GM18870 (cell line): Measurements from ENCODE around the gene RAD21L1.
"Not testable (repeated sequence)": the region's sequence is repeated elsewhere in the genome, so short reads cannot be mapped to it uniquely, and the experiment has no call there.

Experiments used
- ATAC-seq: cut with Tn5 transposase; IDR thresholded peaks from one replicate; pipeline ENCODE4 v1.9.1; 2021; ENCODE audit warnings: moderate library complexity; ENCODE audit not compliant: unreplicated experiment

The RAD21L1 gene

DNA sequence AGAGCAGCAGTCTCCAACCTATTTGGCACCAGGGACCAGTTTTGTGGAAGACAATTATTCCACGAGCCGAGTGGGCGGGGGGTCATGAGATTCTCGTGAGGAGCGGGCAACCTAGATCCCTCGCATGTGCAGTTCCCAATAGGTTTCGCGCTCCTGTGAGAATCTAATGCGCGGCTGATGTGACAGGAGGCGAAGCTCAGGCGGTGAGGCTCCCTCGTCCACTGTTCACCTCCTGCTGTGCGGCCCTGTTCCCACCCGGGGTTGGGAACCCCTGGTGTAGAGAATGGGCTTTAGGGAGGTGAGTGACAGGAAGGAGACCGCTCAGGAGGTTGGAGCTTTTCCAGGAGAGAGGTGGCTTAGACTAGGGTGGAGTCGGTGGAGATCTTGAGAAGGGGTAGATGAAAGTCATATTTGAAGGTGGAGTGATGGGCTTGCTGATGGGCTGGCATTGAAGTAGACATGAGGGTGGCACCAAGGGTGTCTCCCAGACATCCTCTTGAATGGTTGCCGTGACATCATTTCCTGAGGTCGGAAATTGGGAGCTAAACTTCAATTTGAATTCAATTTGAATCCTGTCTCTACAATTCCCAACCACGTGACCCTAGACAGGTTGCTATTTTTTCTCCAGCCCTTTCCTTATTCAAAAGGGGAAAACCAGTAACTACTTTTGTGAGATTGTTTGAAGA, 1.5 kb upstream of the RAD21L1 start:
- ATAC-seq = no peak

DNA sequence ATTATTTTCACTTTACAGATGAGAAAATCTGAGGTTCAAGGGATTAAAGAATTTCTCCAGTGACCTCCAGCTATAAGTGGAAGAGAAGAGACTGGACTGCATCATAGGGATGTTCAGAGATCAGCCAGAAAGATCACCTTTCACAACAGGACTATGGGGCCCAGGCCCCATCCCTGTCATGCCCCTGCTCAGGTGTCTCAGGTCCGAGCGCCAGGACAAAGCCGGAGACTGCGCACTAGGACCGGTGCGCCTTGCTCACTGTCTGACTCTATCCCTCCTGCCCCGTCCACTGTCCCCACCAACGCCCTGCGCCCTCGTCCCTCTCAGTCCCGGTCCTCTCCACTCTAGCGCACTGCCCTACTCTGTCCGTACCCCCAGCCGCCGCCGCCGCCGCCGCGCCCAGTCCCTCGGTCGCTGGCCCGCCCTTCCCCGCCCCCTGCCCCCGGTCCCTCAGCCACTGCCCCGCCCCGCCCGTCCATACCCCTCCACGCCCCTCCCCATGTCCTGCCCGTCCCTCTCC, 521 bp upstream of the RAD21L1 start:
- ATAC-seq = no peak

DNA sequence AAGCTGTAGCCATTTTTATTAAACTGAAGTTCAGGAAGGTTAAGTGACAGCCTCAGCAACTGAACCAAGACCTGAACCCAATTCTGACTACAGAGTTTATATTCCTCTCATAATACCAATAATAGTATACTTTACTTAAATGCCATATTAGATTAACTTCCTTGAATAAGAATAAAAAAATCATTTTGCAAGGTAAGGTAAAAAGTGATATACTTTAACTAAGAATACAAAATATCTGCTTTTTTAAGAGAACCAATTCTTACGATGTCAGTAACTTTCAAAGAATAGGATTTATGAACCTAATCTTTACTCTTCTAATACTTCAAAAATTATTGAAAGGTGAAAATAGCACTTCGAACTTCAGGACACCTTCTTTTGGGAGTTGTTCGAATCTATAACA, 3.7 kb downstream of the RAD21L1 start:
- ATAC-seq = no peak

DNA sequence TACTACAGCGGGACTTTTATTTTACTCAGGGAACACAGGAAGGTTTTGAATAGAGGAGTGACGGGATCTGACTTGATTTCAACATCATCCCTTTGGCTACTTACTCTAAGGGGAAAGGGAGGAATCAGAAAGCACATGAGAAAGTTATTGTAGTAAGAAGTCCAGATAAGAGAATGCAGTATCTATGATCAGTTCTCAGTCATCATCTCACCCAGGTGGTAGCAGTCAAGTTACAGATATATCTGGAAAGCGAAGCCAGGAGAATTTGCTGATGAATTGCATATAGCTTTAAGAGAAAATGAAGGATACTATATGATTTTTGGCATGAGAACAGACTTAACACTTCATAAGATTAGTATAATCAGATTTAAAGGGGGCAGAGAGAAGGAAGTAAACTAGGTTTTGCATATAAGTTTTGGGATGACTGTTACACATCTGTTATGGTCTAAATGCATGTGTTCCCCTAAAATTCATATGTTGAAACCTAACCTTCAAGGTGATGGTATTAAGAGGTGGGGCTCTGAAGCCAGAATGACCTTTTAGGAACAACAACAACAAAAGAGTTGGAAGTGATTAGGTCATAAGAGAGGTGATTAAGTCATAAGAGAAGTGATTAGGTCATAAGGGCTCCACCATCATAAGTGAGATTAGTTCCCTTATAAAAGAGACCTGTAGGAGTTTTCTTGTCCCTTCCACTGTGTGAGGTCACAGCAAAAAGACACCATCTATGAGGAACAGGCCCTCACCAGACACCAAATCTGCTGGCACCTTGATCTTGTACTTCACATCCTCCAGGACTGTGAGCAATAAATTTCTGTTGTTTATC, 6.7 kb downstream of the RAD21L1 start:
- no peak for ATAC-seq

DNA sequence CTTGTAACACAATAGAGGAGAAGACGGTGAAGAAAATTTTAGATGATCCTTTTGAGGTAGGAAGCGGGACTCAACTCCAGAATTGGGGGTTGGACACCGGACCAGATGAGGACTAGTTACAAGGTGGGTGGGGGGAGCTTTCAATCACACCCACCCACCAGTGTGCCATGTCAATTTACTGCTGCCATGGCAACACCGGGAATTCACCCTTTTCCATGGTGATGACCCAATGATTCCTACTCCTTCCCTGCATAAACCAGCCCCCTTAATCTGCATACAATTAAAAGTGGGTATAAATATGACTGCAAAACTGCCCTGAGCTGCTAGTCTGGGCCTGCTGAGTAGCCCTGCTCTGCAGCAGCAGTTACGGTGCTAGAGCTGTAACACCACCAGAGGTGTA, 14.7 kb downstream of the RAD21L1 start:
- no peak for ATAC-seq

DNA sequence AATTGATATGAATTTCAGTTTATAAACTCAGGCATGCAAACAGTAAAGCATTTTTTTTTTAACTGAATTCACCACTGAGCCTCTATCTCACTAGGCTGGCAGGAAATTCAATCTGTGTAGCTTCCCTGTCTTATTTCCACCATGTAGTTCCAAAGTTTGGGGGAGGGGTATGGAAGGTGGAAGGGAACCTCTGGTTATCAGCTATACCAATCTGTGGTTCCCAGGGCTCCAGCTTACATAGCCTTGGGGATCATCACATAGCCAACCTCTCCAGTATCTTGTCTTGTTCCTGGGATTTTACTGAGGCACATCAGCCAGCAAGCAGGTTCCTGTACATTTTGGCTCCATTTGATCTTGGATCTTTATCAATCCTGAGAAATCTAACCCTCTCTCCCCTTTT, 15.6 kb downstream of the RAD21L1 start:
- no peak for ATAC-seq

DNA sequence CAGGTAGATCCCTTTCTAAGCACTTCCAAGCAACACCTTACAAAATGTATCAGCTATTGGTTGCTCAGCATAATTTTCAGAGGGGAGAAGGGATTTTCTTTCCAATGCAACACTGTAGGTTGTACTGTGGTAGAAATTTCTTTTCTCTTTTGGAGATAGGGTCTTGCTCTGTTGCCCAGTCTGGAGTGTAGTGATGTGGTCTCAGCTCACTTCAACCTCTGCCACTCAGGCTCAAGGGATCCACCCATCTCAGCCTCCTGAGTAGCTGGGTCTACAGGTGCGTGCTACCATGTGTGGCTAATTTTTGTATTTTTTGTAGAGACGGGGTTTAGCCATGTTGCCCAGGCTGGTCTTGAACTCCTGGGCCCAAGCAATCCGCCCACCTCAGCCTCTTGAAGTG, 16.3 kb downstream of the RAD21L1 start:
- no peak for ATAC-seq

DNA sequence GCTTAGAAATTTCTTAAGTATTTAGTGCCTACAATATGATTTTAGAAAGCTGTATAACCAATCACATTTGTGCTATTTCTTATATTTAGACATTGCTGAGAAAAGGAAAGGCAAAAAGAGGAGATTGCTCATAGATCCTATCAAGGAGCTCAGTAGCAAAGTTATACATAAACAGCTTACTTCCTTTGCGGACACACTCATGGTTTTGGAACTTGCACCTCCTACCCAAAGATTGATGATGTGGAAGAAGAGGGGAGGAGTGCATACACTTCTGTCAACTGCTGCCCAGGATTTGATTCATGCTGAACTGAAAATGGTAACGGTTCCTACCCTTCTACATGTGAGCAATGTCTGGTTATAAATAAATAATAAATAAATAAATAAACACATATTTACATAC, 16.7 kb downstream of the RAD21L1 start:
- no peak for ATAC-seq

DNA sequence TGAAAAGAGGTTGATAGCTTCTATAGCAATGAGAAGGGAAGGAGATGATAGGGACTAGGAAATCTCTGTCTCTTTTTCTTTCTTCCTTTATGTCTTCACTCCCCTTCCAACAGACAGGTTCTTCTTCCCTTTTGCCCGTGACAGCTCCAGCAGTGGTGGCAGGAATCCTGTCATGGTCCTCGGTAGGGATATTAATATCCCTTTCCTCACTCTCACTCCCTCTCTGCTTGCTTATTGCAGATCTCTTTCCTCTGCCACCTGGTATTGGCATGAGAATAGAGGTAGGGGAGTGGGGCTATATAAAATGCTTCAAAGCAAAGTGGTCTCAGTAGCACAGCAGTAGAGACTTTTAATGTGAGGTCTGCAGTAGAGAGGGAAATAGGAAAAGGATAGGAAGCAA, 19.7 kb downstream of the RAD21L1 start:
- ATAC-seq = no peak

DNA sequence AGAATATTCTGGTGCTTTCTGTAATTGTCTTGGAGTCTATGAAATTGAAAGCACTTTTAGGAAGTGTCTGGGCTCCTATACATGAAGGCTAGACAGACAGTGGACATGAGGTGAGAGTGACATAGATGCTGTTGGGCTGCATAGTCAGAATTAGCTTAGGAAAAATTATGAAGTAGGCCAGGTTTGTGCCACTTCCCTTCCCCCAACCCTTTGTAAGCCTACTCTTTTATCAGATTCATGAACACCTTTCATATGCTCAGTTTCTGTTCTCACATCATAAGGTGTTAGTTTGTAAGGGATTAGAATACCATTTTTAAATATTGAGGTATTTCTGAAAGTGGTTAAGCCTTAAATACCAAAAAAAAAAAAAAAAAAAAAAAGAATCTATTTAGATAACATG, 21.8 kb downstream of the RAD21L1 start:
- no peak for ATAC-seq

DNA sequence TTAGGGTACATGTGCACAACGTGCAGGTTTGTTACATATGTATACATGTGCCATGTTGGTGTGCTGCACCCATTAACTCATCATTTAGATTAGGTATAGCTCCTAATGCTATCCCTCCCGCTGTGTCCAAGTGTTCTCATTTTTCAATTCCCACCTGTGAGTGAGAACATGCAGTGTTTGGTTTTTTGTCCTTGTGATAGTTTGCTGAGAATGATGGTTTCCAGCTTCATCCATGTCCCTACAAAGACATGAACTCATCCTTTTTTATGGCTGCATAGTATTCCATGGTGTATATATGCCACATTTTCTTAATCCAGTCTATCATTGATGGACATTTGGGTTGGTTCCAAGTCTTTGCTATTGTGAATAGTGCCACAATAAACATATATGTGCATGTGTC, 24.4 kb downstream of the RAD21L1 start:
- ATAC-seq = not testable (repeated sequence)

DNA sequence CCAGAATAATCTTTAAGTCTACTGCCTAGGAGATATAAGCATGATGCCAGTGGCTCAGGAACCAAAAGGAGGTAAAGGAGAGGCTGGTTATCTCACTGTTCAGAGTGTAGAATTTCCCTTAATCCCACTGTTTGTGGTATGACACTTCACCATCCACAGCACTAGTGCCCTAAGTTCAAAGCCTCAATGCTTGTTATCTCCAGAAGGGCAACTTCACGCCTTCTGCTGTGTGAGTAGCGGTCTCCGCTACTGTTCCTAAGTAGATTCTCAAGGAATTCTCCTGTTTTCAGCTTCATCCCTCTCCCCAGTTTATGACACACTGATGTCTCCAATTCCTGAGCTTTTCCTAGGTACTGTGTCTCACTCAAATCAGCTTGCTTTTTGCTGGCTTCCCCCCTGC, 26.6 kb downstream of the RAD21L1 start:
- no peak for ATAC-seq

DNA sequence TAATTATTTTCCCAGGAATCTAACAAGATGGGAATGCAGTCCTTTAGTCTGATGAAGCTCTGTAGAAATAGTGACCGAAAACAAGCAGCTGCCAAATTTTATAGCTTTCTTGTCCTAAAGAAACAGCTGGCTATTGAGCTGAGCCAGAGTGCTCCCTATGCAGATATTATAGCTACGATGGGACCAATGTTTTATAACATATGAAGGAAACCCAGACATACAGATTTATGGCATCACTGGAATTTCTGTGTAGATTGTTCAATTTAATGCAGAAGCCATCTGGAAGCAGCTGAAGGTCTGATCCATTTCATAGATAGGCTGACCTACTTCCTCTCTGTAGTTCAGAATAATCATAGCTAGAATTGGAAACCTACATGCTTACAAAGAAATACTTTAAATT, 28.4 kb downstream of the RAD21L1 start:
- no peak for ATAC-seq

DNA sequence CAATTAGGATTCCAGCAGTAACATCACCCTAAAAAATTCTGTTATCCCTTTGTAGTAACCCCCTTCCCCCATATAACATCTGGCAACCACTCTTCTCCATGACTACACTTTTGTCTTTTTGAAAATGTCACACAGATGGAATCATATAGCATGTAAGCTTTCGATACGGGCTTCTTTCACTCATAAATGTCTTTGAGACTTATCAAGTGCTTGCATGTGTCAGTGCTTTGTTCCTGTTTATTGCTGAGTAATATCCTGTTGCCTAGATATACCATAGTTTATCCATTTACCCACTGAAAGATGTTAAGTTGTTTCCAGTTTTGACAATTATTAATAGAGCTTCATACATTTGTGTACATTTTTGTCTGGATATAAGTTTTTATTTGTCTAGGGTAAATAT, 29.8 kb downstream of the RAD21L1 start:
- ATAC-seq = no peak

DNA sequence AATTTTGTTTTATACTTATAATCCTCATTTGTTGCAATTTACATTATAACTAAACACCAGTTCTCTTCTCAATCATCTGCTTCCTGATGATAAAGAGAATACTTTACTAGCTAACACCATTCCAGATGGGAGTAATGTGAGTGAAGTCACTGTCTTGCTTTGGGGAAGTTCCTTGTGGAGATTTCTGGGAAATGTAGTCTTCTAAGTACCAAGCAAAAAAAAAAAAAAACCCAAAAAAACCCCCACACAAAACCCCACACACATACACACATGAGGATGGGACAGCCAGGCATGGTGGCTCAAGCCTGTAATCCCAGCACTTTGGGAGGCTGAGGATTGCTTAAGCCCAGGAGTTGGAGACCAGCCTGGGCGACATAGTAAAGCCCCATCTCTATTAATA, 38.0 kb downstream of the RAD21L1 start:
- ATAC-seq = no peak

DNA sequence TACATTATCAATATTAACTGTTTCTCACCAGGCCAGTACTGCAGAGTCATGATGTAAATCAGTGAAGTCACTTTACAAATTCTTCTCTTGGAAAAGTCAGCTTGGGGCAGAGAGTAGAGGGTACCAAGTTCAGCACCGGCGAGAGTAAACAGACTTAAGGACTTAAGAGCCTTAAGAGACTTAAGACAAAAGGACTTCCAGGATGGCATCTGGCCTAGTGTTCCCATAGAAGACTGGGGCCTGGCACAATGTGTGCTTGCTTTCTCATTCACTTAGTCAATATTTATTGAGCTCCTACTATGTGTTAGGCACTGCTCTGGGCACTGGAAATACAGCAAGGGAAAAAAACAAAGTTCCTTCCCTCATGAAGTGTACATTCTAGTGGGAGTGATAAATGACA, 38.9 kb downstream of the RAD21L1 start:
- no peak for ATAC-seq

DNA sequence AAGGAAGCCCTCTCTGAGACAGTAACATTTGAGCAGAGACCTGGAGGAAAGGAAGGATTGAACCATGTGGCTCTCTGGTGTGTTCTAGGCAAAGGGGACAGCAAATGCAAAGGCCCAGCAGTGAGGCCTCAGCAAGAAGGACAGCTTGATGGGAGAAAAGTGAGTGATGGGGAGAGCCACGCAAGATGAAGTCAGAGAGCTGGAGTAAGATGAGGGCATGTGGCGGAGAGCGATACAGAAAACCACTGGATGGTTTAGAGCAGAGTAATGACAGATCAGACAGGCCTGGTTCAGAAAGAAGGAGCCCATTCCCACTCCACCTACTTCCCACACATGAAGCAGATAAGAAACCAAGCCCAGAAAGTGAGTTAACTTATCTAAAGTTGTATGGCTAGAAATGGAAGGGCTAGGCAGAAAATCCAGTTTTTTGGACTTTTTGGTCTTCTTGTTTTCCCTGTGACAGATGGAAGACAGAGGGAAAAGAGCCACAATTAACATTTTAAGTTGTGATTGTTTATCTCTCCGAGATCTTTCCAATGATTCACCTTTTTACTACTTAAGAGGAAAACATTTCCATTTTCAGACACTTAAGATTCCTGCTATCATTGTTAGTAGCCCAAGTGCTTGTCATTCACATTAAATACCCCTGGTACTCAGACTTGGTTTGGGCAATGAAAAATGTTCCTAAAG, 39.5 kb downstream of the RAD21L1 start:
- ATAC-seq = no peak

DNA sequence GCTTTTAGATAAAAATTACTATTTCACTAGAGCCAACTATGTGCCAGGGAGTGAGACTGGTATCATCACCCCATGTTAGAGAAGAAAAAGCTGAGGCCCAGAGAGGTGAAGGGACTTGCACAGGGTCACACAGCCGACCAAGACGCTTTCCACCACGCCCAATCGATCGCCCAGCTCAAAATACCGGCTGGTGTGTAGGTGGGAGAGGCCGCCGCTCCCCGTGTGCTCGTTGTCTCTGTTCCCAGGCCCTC, 40.0 kb downstream of the RAD21L1 start:
- no peak for ATAC-seq

DNA sequence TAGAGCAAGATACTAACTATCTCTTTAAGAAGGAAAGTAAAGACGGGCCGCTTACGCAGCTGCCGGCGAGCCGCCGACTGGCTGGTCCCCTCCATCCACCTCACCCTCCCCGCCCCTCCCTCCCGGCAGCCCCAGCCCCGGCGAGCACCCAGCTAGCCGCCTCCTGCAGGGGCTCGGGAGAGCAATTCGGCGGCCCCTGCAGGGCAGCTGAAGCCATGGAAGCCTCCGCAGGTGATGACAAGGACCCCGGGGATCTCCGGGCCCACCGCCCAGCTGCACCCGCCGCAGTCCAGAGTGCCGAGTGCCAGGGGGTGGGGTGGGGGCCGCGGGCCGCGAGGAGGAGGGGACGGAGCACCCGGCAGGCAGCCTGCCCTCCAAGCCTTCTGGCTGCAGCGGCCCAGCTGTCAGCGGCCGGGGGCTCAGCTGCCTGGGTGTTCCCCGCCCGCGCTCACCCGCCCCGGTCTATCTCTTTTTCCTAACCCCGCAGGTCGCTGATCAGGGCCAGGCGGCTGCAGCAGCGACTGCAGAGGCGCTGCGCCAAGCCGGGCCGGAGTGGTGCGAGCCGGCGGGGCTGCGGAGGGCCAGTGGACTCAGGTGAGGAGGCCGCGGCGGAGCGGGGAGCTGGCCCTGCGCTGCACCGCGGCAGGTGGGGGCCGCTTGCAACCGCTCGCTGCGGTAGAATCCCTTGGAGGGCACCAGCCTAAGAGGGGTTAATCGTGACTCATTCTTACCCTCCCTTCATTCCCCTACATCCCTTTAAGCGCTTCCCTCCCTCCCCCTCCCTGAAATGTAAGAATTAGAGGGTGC, 40.5 kb downstream of the RAD21L1 start, which contains the start of gene SNPH:
Gene SNPH, plus strand, starts transcription at position 128 of the 807 bp plus-strand sequence. CDS start 29,946 bp downstream, outside the sequence.
- ATAC-seq = no peak

DNA sequence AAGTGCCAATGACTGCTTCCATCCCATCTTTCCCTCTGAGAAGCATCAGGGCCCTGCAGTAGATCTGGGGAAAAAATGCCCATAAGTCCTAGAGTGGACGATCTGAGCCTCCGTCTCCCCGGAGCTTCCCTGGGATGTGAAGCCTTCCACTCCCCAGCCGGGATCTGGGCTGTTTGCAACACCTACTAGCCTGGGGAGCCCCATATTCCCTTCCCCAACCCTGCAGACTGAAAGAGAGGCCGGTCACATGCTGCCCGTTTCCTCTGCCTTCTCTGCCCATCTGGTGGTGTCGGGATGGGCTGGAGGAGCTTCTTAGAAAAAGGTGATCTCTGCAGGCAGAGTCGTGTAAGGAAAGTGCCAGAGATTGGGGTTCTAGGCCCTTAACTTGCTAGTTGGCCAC, 41.3 kb downstream of the RAD21L1 start:
- no peak for ATAC-seq

DNA sequence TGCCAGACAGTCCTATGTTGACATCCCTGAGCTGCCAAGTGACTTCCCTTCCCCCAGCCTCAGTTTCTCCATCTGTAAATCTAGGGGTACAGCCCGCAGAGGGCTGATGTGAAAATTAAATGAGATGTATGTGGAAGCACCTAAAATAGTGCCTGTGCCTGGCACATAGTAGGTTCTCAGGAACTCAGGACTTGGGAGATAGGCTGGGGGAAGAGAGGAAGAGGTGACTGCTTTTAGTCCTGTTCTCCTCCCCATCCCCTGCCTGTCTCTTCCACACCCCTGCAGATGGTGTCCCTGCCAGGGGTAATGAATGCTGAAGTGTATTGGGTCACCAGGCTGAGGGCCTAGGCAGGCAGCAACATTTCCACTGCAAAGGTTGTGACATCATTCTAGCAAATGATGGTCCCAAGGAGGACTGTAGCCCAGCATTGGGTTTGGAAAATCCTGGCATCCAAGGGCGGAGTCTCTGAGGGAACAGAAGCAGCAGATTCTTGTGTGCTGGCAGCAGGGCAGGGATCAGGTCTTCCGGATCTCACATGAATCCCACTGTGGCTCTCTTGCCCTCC, 42.0 kb downstream of the RAD21L1 start:
- no peak for ATAC-seq
